ENCODE measurements around the gene ZNF410. TPM values are rescaled to one million over a fixed set of nuclear protein-coding genes. Genes with fewer than 3 reads are reported as not detected.

Gene ZNF410
- total RNA-seq, 1 donor from 2014 or later = 50.8 TPM

DNA sequence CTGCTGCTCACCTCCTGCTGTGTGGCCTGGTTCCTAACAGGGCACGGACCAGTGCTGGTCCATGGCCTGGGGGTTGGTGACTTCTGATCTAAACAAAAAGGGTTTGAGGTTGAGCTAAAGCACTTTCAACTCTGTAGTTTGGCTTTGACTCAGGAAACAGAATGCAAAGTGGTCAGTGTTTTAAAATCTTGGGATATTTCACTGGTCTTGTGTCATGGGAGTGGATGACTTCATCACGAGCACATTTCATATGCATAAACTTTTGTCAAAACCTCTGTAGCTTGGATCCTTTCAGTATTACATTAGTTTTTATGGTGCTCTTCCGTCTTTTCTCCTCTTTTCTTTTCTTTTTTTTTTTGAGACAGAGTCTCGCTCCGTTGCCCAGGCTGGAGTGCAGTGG is 37.7 kb downstream of the ZNF410 start:
- no peak for TF ChIP-seq CTCF (conservative IDR thresholded peaks at IDR 0.05)
- Mint-ChIP-seq H3K4me3 (no peak overlapping the region), H3K27ac (no peak overlapping the region), H3K4me1 (ENCODE audit: unreplicated experiment) (no peaks in the 10 kb centered on the region), H3K9me3 (no peaks in the 10 kb centered on the region), H3K27me3 (no peaks in the 10 kb centered on the region), H3K36me3 (peaks cover 31% of the 10 kb centered on the region)
- no peak for DNase-seq (ENCODE audit: extremely low spot score, unreplicated experiment)

- DNase-seq (ENCODE audit: extremely low spot score, unreplicated experiment) = no peak
- peaks cover 10% of the 10 kb centered on the region for H3K36me3 Mint-ChIP-seq
- H3K27me3 Mint-ChIP-seq = no peaks in the 10 kb centered on the region
- TF ChIP-seq CTCF (conservative IDR thresholded peaks at IDR 0.05) = peak; percentile 68
- H3K27ac Mint-ChIP-seq = no peak overlapping the region
- no peaks in the 10 kb centered on the region for H3K4me1 Mint-ChIP-seq (ENCODE audit: unreplicated experiment)
- H3K4me3 Mint-ChIP-seq = no peak overlapping the region
- no peaks in the 10 kb centered on the region for H3K9me3 Mint-ChIP-seq
Measured at GRCh38 chr14:73935666-73936065, 49.0 kb downstream of the ZNF410 start.

DNA sequence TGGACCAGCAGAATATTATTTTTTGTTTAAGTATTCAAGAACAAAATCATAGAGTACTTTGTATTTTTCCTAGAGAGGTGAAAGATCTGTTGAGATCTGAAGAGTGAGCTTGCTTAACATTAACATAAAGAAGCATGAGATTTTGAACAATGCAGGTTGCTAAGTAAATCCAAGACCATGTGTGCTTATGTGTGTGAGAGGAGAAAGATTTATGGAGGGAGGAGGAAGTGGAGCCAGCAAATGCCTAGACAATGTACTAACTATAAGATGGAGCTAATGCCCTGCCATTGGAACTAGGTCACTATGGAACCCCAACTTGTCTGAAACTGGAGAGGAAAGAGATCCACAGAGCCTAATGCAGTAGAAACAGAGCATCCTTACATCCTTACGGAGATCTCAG is 49.9 kb downstream of the ZNF410 start:
- DNase-seq (ENCODE audit: extremely low spot score, unreplicated experiment) = no peak
- Mint-ChIP-seq H3K4me3 (no peak overlapping the region), H3K27ac (no peak overlapping the region), H3K4me1 (ENCODE audit: unreplicated experiment) (no peaks in the 10 kb centered on the region), H3K36me3 (peaks cover 10% of the 10 kb centered on the region), H3K9me3 (no peaks in the 10 kb centered on the region), H3K27me3 (no peaks in the 10 kb centered on the region)
- TF ChIP-seq CTCF (conservative IDR thresholded peaks at IDR 0.05) = no peak

DNA sequence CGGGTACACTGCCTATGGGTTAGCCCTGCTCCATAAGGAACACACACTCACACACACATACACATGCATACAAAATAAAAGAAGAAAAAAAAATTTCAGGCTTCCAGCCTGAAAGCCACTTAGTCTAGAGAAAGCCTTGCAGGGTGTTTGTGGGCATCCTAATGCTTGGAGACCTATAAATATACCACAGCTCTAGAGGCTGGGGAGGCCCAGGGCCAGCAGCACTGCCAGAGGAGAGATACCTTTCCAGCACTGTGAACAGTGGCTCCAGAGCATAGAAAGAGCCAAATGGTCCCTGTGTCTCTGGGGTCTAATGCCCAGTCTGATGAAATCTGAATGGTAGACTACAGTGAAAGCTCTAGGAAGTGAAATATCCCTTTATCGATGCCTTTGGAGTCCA is 50.4 kb downstream of the ZNF410 start:
- Mint-ChIP-seq H3K9me3 (no peaks in the 10 kb centered on the region), H3K27ac (no peak overlapping the region), H3K4me3 (no peak overlapping the region), H3K27me3 (no peaks in the 10 kb centered on the region), H3K4me1 (ENCODE audit: unreplicated experiment) (no peaks in the 10 kb centered on the region), H3K36me3 (peaks cover 10% of the 10 kb centered on the region)
- TF ChIP-seq CTCF (conservative IDR thresholded peaks at IDR 0.05) = no peak
- DNase-seq (ENCODE audit: extremely low spot score, unreplicated experiment) = no peak

DNA sequence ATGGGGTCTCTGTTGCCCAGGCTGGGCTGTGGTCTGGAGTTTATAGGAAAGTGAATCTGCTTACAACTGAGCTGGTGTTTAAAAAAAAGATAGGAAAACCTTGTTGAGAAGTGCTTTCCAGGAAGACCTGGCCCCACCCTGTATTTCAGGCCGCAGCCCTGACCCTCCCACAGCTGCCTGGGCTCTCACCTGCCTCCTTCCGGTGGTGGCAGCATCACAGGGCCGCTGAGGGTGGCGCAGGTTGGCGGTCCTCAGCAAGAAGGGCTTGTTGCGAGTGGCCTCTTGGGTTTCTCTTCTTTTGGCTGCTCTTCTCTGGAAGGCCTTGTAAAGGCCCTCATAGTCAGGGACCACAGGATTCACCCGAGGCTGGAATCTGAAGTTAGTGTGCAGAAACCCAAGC is 55.5 kb downstream of the ZNF410 start:
- Mint-ChIP-seq H3K9me3 (no peaks in the 10 kb centered on the region), H3K4me3 (no peak overlapping the region), H3K27ac (no peak overlapping the region), H3K36me3 (peaks cover 5% of the 10 kb centered on the region), H3K4me1 (ENCODE audit: unreplicated experiment) (no peaks in the 10 kb centered on the region), H3K27me3 (peaks cover 3% of the 10 kb centered on the region)
- no peak for DNase-seq (ENCODE audit: extremely low spot score, unreplicated experiment)
- no peak for TF ChIP-seq CTCF (conservative IDR thresholded peaks at IDR 0.05)

DNA sequence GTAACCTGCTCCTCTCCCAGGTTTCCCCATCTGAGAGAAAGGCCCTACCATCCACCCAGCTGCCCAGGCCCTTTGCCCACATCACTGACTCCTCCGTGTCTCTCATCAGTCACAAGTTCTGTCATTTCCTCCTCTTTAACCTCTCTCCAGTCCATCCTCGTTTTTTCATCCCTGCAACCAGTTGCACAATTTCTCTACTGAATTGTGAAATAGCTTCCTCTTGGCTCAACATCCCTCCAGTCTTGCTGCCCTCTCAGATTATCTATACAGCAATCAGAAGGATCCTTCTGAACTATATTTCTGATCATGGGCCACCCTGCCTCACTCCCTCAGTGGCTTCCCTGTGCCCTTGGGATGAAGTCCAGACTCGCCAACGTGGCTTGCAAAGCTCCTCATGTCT is 56.4 kb downstream of the ZNF410 start:
- Mint-ChIP-seq H3K27me3 (peaks cover 3% of the 10 kb centered on the region), H3K4me3 (no peak overlapping the region), H3K4me1 (ENCODE audit: unreplicated experiment) (no peaks in the 10 kb centered on the region), H3K9me3 (no peaks in the 10 kb centered on the region), H3K27ac (peak overlapping the region; percentile 0), H3K36me3 (peaks cover 5% of the 10 kb centered on the region)
- no peak for DNase-seq (ENCODE audit: extremely low spot score, unreplicated experiment)
- TF ChIP-seq CTCF (conservative IDR thresholded peaks at IDR 0.05) = no peak
